Uterus (tissue), 4 donors: Measurements from ENCODE around the gene SMYD4. TPM values are rescaled to one million over a fixed set of nuclear protein-coding genes. Genes with fewer than 3 reads are reported as not detected.

Experiments
- DNase-seq, 2 donors: peaks; one replicate each; pipeline ENCODE4 v3.0.0-alpha.2; 2019 to 2020
- H3K27ac ChIP-seq, 2 donors: fragments of 200-600 bp; sonication (generic); 1 replicate in 1 of 2; 2 replicates in 1 of 2; pipeline ENCODE4 v1.5.1; 2016 to 2018
- H3K27me3 ChIP-seq, 2 donors: fragments of 200-600 bp; sonication (generic); one replicate each; pipeline ENCODE4 v1.5.1; 2018 to 2019; ENCODE audit warnings: control low read depth in 1 of 2
- H3K36me3 ChIP-seq, 2 donors: fragments of 200-600 bp; sonication (generic); one replicate each; pipeline ENCODE4 v1.5.1; 2019; ENCODE audit warnings: control low read depth in 1 of 2
- H3K4me1 ChIP-seq, 2 donors: fragments of 200-600 bp; sonication (generic); one replicate each; pipeline ENCODE4 v1.5.1; 2018 to 2019; ENCODE audit warnings: control low read depth in 1 of 2
- H3K4me3 ChIP-seq, 2 donors: fragments of 200-600 bp; sonication (generic); 1 replicate in 1 of 2; 2 replicates in 1 of 2; pipeline ENCODE4 v1.5.1; 2018 to 2019; ENCODE audit warnings: mild to moderate bottlenecking in 1 of 2
- H3K9me3 ChIP-seq, 2 donors: fragments of 200-600 bp; sonication (generic); one replicate each; pipeline ENCODE4 v1.5.1; 2019; ENCODE audit warnings: control low read depth in 1 of 2
- CTCF ChIP-seq, 4 experiments: fragments of 200-600 bp in 2 of 4; fragments of 450-650 bp in 2 of 4; sonication (generic) in 2 of 4; IDR thresholded peaks; one replicate each; pipeline ENCODE4 v1.5.1; 2016 to 2019; ENCODE audit warnings: antibody characterized with exemption in 4 of 4, mild to moderate bottlenecking in 2 of 4, moderate library complexity in 1 of 4
- POLR2A ChIP-seq, 2 donors: fragments of 450-650 bp; IDR thresholded peaks; one replicate each; pipeline ENCODE4 v1.6.1; 2016; ENCODE audit warnings: antibody characterized with exemption in 2 of 2, mild to moderate bottlenecking in 1 of 2, moderate library complexity in 1 of 2
- intact Hi-C: fragments of 100-400 bp; cut with DNase I; formaldehyde crosslinking; loops from one replicate; pipeline ENCODE4 v1.15.1; 2023; ENCODE audit warnings: low total_unique reads
- total RNA-seq, 4 donors: library from RNA; depleted of rRNA in 3 of 4; stranded (reverse); fragments of >200 nt in 3 of 4; gene quantifications; one replicate each; pipeline versions ENCODE4 v1.1.0 to v1.2.4, GENCODE V29; 2014 to 2023
- donor health status: DM: yes; HTN: yes; CAD: no.

The SMYD4 gene
- total RNA-seq, 4 donors from 2014 or later, result 19.1 to 101 (median 30.5) TPM

- peak; percentile 35 to 65 for TF ChIP-seq POLR2A (IDR thresholded peaks at IDR 0.05)
- TF ChIP-seq CTCF (IDR thresholded peaks at IDR 0.05), result peak; percentile 83 to 92 (median 88)
- DNase-seq, result peak; percentile 88 to 97
- intact Hi-C loops, result loop anchor here (5.0 kb wide), 1 partner anchor 62 kb away; the partner anchor contains the start of gene WDR81
- Histone ChIP-seq H3K36me3 (no peaks in the 10 kb centered on the region), H3K9me3 (no peaks in the 10 kb centered on the region), H3K4me1 (peaks cover 8 to 12% of the 10 kb centered on the region in 2 donors), H3K27me3 (no peaks in the 10 kb centered on the region), H3K27ac (peak overlapping the region; percentile 89 to 97), H3K4me3 (peak overlapping the region; percentile 2 to 6)
Observed at GRCh38 chr17:1783834-1784611, 45.7 kb downstream of the SMYD4 start.

- TF ChIP-seq CTCF (IDR thresholded peaks at IDR 0.05), result no peak
- no peak for TF ChIP-seq POLR2A (IDR thresholded peaks at IDR 0.05)
- DNase-seq, result peak; percentile 48 to 55
- intact Hi-C loops, result loop anchor here (5.0 kb wide), 1 partner anchor 61 kb away; the partner anchor contains the start of gene WDR81
- no peaks in the 10 kb centered on the region for H3K27me3 ChIP-seq
- peaks cover 8 to 12% of the 10 kb centered on the region in 2 donors for H3K4me1 ChIP-seq
- H3K4me3 ChIP-seq, result peak overlapping the region; percentile 2 to 6
- H3K9me3 ChIP-seq, result no peaks in the 10 kb centered on the region
- H3K27ac ChIP-seq, result peak overlapping the region; percentile 89 to 97
- H3K36me3 ChIP-seq, result no peaks in the 10 kb centered on the region
Observed at GRCh38 chr17:1783271-1783670, 46.4 kb downstream of the SMYD4 start.

- intact Hi-C loops, result loop anchor here (5.0 kb wide), 1 partner anchor 60 kb away; the partner anchor contains the start of gene WDR81
- Histone ChIP-seq H3K4me1 (peaks cover 8 to 10% of the 10 kb centered on the region in 2 donors), H3K27ac (peak overlapping the region; percentile 89 to 97), H3K27me3 (no peaks in the 10 kb centered on the region), H3K9me3 (no peaks in the 10 kb centered on the region), H3K4me3 (no peak overlapping the region), H3K36me3 (no peaks in the 10 kb centered on the region)
- no peak for DNase-seq
- TF ChIP-seq POLR2A (IDR thresholded peaks at IDR 0.05) (no peak), CTCF (IDR thresholded peaks at IDR 0.05) (no peak)
Observed at GRCh38 chr17:1782171-1782567, 47.5 kb downstream of the SMYD4 start.

GRCh38 chr17:1779571-1780131 lies 50.1 kb downstream of the SMYD4 start:
- DNase-seq, result peak; percentile 88 to 91
- TF ChIP-seq POLR2A (IDR thresholded peaks at IDR 0.05), result peak in 1 of 2 donors; percentile 7
- no peak for TF ChIP-seq CTCF (IDR thresholded peaks at IDR 0.05)
- Histone ChIP-seq H3K4me3 (no peak overlapping the region), H3K9me3 (no peaks in the 10 kb centered on the region), H3K36me3 (no peaks in the 10 kb centered on the region), H3K27ac (peak overlapping the region; percentile 89 to 97), H3K4me1 (peaks cover 8% of the 10 kb centered on the region in 2 donors), H3K27me3 (no peaks in the 10 kb centered on the region)
- intact Hi-C loops, result loop anchor here (5.0 kb wide), 1 partner anchor 57 kb away; the partner anchor contains the start of gene WDR81

- TF ChIP-seq POLR2A (IDR thresholded peaks at IDR 0.05) (no peak), CTCF (IDR thresholded peaks at IDR 0.05) (no peak)
- no peak for DNase-seq
- intact Hi-C loops, result no loop called here
- no peak overlapping the region for H3K27ac ChIP-seq
- no peaks in the 10 kb centered on the region for H3K36me3 ChIP-seq
- no peaks in the 10 kb centered on the region for H3K9me3 ChIP-seq
- H3K4me1 ChIP-seq, result no peaks in the 10 kb centered on the region
- no peak overlapping the region for H3K4me3 ChIP-seq
- H3K27me3 ChIP-seq, result no peaks in the 10 kb centered on the region
Observed at GRCh38 chr17:1776857-1777256, 52.8 kb downstream of the SMYD4 start.
